ENCODE results near the gene C15orf39. TPM values are rescaled to one million over a fixed set of nuclear protein-coding genes. Genes with fewer than 3 reads are reported as not detected.
A peak's percentile ranks its signal among the peaks of the same experiment; 100 is the strongest.

The C15orf39 gene
- total and polyA plus RNA-seq, 9 of the 15 experiments (the other 6 are each of a cell fraction or from before 2014, with no cell fraction given): 0.31 to 29.8 (median 4.4) TPM

DNA sequence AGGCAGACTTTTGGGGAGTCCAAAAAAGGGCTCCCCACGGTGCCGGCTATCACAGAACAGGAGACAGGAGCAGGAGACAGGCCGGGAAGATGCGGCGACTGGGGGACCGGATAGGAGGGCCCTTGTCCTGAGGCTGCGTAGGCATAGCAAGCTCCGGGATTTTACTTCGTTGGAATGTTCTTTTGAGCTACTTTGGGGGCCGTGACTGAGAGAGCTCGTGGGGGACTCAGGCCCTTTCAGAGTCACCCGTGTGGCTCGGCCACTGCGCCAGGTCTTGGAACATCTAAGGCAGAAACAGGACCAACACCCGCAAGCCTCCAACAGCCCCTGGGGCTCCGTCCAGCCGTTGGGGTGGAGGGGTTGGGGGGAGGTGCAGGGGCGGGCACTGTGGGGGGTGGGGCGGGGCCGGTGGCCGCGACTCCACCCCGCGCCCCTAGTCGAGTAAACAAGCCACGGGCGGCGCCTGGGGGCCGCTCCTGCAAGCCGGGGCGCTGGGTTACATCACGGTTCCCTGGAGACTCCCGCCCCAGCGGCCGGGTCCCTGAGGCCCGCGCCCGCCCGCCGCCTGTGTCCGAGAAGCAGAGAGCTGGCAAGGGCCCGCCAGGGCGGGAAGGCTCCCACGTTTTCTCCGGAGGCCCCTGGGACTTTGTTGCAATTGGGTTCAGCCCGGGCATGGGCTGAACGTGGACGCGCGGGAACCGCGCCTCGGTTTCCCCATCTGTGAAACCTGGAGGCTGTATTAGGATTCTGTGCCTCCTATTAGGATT, 23.3 kb upstream of the C15orf39 start (continued):
- TF ChIP-seq FOXJ2 (tag; IDR thresholded peaks at IDR 0.05): peak; percentile 57; the same call in 1 of the 2 replicates
- peak in 2 of 3 experiments; percentile 6 to 26 for TF ChIP-seq YY1 (IDR thresholded peaks at IDR 0.05; ENCODE audit: borderline replicate concordance in 1 of 3, control insufficient read depth in 1 of 3, extremely low read depth in 1 of 3, insufficient read depth in 3 of 3, insufficient read length in 1 of 3, insufficient replicate concordance in 2 of 3, low read depth in 1 of 3, low read length in 2 of 3)
- TF ChIP-seq, protein P1, sequence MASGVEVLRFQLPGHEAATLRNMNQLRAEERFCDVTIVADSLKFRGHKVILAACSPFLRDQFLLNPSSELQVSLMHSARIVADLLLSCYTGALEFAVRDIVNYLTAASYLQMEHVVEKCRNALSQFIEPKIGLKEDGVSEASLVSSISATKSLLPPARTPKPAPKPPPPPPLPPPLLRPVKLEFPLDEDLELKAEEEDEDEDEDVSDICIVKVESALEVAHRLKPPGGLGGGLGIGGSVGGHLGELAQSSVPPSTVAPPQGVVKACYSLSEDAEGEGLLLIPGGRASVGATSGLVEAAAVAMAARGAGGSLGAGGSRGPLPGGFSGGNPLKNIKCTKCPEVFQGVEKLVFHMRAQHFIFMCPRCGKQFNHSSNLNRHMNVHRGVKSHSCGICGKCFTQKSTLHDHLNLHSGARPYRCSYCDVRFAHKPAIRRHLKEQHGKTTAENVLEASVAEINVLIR (CRISPR knock-in tag; IDR thresholded peaks at IDR 0.05): no peak
- TF ChIP-seq ATF7 (IDR thresholded peaks at IDR 0.05): peak; percentile 56; the same call in 1 of the 2 replicates
- no peak for TF ChIP-seq NFE2L1 (tag; IDR thresholded peaks at IDR 0.05; ENCODE audit: borderline replicate concordance, low read depth)
- no peak for TF ChIP-seq ESRRB (CRISPR knock-in tag; IDR thresholded peaks at IDR 0.05; ENCODE audit: borderline replicate concordance)
- TF ChIP-seq SIX5 (IDR thresholded peaks at IDR 0.05; ENCODE audit: borderline replicate concordance in 1 of 2, insufficient read depth in 1 of 2, low read depth in 1 of 2, low read length in 2 of 2): no peak
- TF ChIP-seq, protein P2, sequence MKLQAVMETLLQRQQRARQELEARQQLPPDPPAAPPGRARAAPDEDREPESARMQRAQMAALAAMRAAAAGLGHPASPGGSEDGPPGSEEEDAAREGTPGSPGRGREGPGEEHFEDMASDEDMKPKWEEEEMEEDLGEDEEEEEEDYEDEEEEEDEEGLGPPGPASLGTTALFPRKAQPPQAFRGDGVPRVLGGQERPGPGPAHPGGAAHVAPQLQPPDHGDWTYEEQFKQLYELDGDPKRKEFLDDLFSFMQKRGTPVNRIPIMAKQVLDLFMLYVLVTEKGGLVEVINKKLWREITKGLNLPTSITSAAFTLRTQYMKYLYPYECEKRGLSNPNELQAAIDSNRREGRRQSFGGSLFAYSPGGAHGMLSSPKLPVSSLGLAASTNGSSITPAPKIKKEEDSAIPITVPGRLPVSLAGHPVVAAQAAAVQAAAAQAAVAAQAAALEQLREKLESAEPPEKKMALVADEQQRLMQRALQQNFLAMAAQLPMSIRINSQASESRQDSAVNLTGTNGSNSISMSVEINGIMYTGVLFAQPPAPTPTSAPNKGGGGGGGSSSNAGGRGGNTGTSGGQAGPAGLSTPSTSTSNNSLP (IDR thresholded peaks at IDR 0.05; ENCODE audit: borderline replicate concordance, low read depth, low read length): no peak
- no peak for TF ChIP-seq RBM22 (IDR thresholded peaks at IDR 0.05; ENCODE audit: low read depth, low read length, poor library complexity, severe bottlenecking)
- TF ChIP-seq ZBTB7A (IDR thresholded peaks at IDR 0.05; ENCODE audit: borderline replicate concordance, control insufficient read depth, low read depth, low read length): peak; percentile 70; the same call in 1 of the 2 replicates
- TF ChIP-seq BMI1 (IDR thresholded peaks at IDR 0.05; ENCODE audit: low read length): no peak
- TF ChIP-seq MYC (IDR thresholded peaks at IDR 0.05; ENCODE audit: low read depth, low read length): peak; percentile 27; the same call in 1 of the 2 replicates
- TF ChIP-seq MYC (CRISPR knock-in tag; IDR thresholded peaks at IDR 0.05; ENCODE audit: borderline replicate concordance, low read depth): no peak
- TF ChIP-seq, protein P3, sequence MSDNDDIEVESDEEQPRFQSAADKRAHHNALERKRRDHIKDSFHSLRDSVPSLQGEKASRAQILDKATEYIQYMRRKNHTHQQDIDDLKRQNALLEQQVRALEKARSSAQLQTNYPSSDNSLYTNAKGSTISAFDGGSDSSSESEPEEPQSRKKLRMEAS (CRISPR knock-in tag; IDR thresholded peaks at IDR 0.05): no peak
- no peak for TF ChIP-seq LEF1 (IDR thresholded peaks at IDR 0.05)
- no peak for TF ChIP-seq MCM3 (IDR thresholded peaks at IDR 0.05)
- TF ChIP-seq TFAM (CRISPR knock-in tag; conservative IDR thresholded peaks at IDR 0.05): no peak
- no peak for TF ChIP-seq HDAC1 (IDR thresholded peaks at IDR 0.05)
- TF ChIP-seq FOXK2 (conservative IDR thresholded peaks at IDR 0.05 in 1 of 2, IDR thresholded peaks at IDR 0.05 in 1 of 2; ENCODE audit: low read depth in 2 of 2): peak; percentile 30 to 60; a peak in 2 of 4 replicates
- no peak for TF ChIP-seq SAFB2 (IDR thresholded peaks at IDR 0.05; ENCODE audit: borderline replicate concordance, low read depth, low read length, severe bottlenecking)
- TF ChIP-seq ZNF75A (CRISPR knock-in tag; IDR thresholded peaks at IDR 0.05): no peak
- no peak for TF ChIP-seq HLTF (IDR thresholded peaks at IDR 0.05)
- no peak for TF ChIP-seq SNRNP70 (optimal IDR thresholded peaks at IDR 0.05; ENCODE audit: low read depth, low read length)
- TF ChIP-seq CREBBP (IDR thresholded peaks at IDR 0.05; ENCODE audit: low read depth, low read length): no peak
- no peak for TF ChIP-seq THRAP3 (IDR thresholded peaks at IDR 0.05; ENCODE audit: borderline replicate concordance)
- no peak for TF ChIP-seq NCOA6 (IDR thresholded peaks at IDR 0.05)
